HEK293T (cell line): ENCODE measurements around the gene IBTK.

Experiments
- CTCF ChIA-PET: fragments of 350-600 bp; formaldehyde crosslinking; extraction: SDS; loops from one replicate; lab custom pipeline; 2021; ENCODE audit warnings: antibody characterized with exemption, inconsistent platforms; lab: Yijun Ruan, JAX
- POLR2A ChIA-PET: fragments of 350-600 bp; formaldehyde crosslinking; extraction: SDS; loops from one replicate; lab custom pipeline; 2020; ENCODE audit warnings: antibody characterized with exemption, inconsistent platforms; lab: Yijun Ruan, JAX
- DNase-seq: peaks from one replicate; pipeline ENCODE4 v3.0.0; 2012; ENCODE audit warnings: mixed read lengths; ENCODE audit errors: extremely low spot score
- ARNT ChIP-seq: fragments of 450-650 bp; IDR thresholded peaks from 2 replicates; pipeline ENCODE4 v1.6.1; 2017; ENCODE audit warnings: mild to moderate bottlenecking
- BHLHE40 ChIP-seq: fragments of 450-650 bp; IDR thresholded peaks from 2 replicates; pipeline ENCODE4 v1.6.1; 2016; ENCODE audit warnings: mild to moderate bottlenecking, moderate library complexity, borderline replicate concordance
- CTBP1 ChIP-seq: fragments of 450-650 bp; IDR thresholded peaks from 2 replicates; pipeline ENCODE4 v1.6.1; 2016; ENCODE audit warnings: borderline replicate concordance
- ELF4 ChIP-seq: fragments of 450-650 bp; IDR thresholded peaks from 2 replicates; pipeline ENCODE4 v1.6.1; 2017; ENCODE audit warnings: antibody characterized with exemption
- FOXA1 ChIP-seq: fragments of 450-650 bp; IDR thresholded peaks from 2 replicates; pipeline ENCODE4 v1.6.1; 2016; ENCODE audit warnings: mild to moderate bottlenecking
- FOXK2 ChIP-seq: fragments of 450-650 bp; IDR thresholded peaks from 2 replicates; pipeline ENCODE4 v1.6.1; 2016; ENCODE audit warnings: mild to moderate bottlenecking
- FOXM1 ChIP-seq: fragments of 450-650 bp; IDR thresholded peaks from 2 replicates; pipeline ENCODE4 v1.6.1; 2017; ENCODE audit warnings: mild to moderate bottlenecking, borderline replicate concordance
- HDGF ChIP-seq: fragments of 450-650 bp; IDR thresholded peaks from 2 replicates; pipeline ENCODE4 v1.6.1; 2017; ENCODE audit warnings: antibody characterized with exemption, borderline replicate concordance
- L3MBTL2 ChIP-seq: fragments of 450-650 bp; conservative IDR thresholded peaks from 2 replicates; pipeline ENCODE4 v1.6.1; 2016; ENCODE audit warnings: mild to moderate bottlenecking
- LEF1 ChIP-seq: fragments of 450-650 bp; IDR thresholded peaks from 2 replicates; pipeline ENCODE4 v1.6.1; 2017; ENCODE audit warnings: mild to moderate bottlenecking, borderline replicate concordance
- NFRKB ChIP-seq: fragments of 450-650 bp; IDR thresholded peaks from 2 replicates; pipeline ENCODE4 v1.6.1; 2016; ENCODE audit warnings: mild to moderate bottlenecking, moderate library complexity
- SP1 ChIP-seq: fragments of 450-650 bp; IDR thresholded peaks from 2 replicates; pipeline ENCODE4 v1.6.1; 2017
- SUZ12 ChIP-seq: fragments of 450-650 bp; IDR thresholded peaks from 2 replicates; pipeline ENCODE4 v1.6.1; 2016; ENCODE audit warnings: mild to moderate bottlenecking
- TARDBP ChIP-seq: fragments of 450-650 bp; IDR thresholded peaks from 2 replicates; pipeline ENCODE4 v1.6.1; 2016
- ZNF384 ChIP-seq: fragments of 450-650 bp; IDR thresholded peaks from 2 replicates; pipeline ENCODE4 v1.6.1; 2016
- TF ChIP-seq, protein P1 (sequence below): fragments of 450-650 bp; IDR thresholded peaks from 2 replicates; pipeline ENCODE4 v1.6.1; 2016

The IBTK gene

DNA sequence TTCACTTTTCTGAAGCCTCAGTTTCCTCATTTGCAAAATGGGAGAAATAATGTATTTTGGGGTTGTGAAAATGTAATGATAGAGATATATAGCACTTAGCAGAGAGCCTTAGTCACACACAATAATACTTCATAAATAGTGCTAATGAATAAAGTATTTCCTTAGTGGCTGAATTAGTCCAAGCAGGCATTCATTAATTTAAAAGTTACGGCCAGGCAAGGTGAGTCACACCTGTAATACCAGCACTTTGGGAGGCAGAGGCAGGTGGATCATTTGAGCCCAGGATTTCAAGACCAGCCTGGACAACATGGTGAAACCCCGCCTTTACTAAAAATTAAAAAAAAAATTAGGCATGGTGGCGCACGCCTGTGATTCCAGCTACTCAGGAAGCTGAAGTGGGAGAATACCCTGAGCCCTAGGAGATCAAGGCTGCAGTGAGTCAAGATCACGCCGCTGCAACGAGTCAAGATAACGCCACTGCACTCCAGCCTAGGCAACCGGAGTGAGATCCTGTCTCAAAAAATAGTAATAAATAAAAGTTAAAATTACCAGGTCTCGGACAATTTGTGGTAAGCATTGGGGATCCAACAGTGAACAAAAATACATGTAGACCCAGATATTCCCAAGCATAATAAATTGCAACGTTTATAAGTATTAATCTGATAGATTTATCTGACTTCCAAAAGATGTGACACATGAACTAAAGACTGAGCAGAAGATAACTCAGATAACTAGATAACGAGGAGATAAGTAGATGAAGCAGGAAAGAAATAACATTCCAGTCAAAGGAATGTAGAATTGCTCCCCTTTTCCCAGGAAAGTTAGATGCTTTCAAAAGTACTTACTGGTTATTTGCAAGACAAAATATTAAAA is 2.1 kb upstream of the IBTK start:
- POLR2A ChIA-PET, result interaction anchor here (1.1 to 2.3 kb wide), 2 partner anchors 31 to 816 kb away, joined by 4 to 16 read pairs; partner anchors contain the start of gene UBE3D

DNA sequence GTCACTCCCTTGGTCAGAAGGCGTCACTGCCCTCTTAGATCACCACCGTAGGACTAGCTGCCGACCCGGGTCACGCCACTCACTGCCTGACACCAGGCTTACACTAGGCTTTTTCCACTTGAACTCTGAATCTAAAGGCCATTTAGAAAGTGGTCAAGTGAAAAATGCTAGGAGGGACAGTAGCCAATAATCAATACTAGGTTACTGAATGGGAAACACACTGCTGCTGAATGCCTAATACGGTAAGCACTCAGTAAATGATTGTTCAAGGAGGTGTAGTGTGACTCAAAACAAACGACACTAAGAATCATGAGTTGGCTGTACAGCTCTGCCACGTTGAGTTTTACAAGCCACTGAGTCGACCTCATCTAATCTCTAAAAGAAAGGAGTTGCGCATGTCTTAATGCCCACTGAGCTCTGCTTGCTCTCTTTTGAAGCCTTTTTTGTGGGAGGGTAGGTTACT is 760 bp upstream of the IBTK start:
- peak; percentile 10 for DNase-seq
- POLR2A ChIA-PET, result interaction anchor here (0.8 to 2.3 kb wide), 7 partner anchors 8 to 817 kb away, joined by 3 to 16 read pairs (median 3); partner anchors contain the start of gene UBE3D
- TF ChIP-seq HDGF (no peak), L3MBTL2 (0 out of 2 replicates have a peak, but pooled peaks have one; percentile 6)
- CTCF ChIA-PET, result interaction anchor here (0.7 to 2.3 kb wide), 3 partner anchors 32 to 819 kb away, joined by 3 to 11 read pairs (median 8); partner anchors contain the start of genes DOP1A and UBE3D

More for the DNA sequence above, 2.1 kb upstream of the IBTK start:
- CTCF ChIA-PET, result interaction anchor here (0.8 kb wide), 1 partner anchor 818 kb away, joined by 11 read pairs; the partner anchor contains the start of gene DOP1A
- TF ChIP-seq SP1 (no peak), L3MBTL2 (no peak), FOXM1 (no peak), FOXA1 (no peak), HDGF (no peak), ZNF384 (no peak), TARDBP (no peak)
- DNase-seq, result no peak

DNA sequence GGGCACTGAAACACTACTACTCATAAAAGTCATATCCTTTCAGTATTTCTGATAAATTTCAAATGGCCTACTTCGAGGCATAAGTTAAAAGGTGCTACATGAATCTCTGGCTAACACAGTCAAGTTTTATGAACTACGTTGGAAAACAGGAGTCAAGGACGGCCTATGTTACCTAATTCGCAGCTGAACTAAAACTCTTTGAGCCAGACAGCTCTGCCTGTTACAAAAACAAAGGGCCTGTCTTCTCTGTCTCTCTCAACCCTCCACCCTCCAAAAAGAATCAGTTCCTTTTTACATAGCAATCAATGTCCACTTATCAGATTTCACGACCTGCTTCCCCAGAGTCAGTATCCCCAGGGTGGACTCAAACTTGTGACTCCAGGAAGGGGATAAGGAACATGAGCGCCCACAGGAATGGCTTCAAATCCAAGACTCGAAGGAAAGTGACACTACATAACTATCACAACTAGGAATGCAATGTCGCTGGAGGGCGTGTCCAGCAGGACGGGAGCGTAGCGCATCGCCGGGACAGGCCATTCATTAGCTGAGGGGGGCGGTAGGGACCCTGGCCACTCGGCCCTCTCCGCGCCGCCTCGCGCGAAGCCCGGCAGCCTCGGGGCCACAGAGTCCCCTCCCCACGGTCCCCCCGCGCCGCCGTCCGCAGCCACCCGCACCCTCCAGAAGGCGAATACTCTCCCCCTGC is 591 bp downstream of the IBTK start:
- TF ChIP-seq SUZ12 (no peak), NFRKB (no peak), FOXM1 (no peak), TARDBP (no peak), ARNT (no peak), L3MBTL2 (no peak; the same call in 1 of the 2 replicates), BHLHE40 (no peak), ELF4 (no peak), CTBP1 (no peak), LEF1 (no peak), FOXK2 (no peak), ZNF384 (no peak), HDGF (no peak), FOXA1 (no peak), SP1 (no peak)
- TF ChIP-seq, protein P1, sequence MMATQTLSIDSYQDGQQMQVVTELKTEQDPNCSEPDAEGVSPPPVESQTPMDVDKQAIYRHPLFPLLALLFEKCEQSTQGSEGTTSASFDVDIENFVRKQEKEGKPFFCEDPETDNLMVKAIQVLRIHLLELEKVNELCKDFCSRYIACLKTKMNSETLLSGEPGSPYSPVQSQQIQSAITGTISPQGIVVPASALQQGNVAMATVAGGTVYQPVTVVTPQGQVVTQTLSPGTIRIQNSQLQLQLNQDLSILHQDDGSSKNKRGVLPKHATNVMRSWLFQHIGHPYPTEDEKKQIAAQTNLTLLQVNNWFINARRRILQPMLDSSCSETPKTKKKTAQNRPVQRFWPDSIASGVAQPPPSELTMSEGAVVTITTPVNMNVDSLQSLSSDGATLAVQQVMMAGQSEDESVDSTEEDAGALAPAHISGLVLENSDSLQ, result no peak
- peak; percentile 64 for DNase-seq
- ChIA-PET CTCF (interaction anchor here (2.3 kb wide), 1 partner anchor 819 kb away, joined by 8 read pairs; the partner anchor contains the start of gene UBE3D), POLR2A (interaction anchor here (0.9 to 1.9 kb wide), 5 partner anchors 13 to 1187 kb away, joined by 3 to 6 read pairs (median 4); partner anchors contain the start of gene UBE3D)

DNA sequence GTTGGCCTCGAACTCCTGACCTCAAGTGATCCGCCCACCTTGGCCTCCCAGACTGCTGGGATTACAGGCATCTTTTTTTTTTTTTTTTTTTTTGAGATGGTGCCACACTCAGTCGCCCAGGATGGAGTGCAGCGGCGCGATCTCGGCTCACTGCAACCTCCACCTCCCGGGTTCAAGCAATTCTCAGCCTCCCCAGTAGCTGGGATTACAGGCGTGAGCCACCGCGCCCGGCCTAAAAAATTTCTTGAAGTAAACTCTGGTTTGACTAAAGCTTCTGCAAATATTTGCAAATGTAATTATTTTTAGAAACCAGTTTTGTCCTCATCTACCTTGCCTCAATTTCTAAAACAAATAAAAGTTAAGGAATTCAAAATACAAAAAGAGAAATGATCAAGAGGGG is 1.2 kb downstream of the IBTK start:
- no peak for DNase-seq
- TF ChIP-seq ARNT (no peak), FOXM1 (no peak), ELF4 (no peak), BHLHE40 (no peak), FOXA1 (no peak), ZNF384 (no peak), CTBP1 (no peak)
- TF ChIP-seq, protein P1, result no peak
- ChIA-PET CTCF (no interaction called here), POLR2A (interaction anchor here (0.9 to 1.9 kb wide), 4 partner anchors 13 to 819 kb away, joined by 3 to 6 read pairs (median 4); partner anchors contain the start of gene UBE3D)

DNA sequence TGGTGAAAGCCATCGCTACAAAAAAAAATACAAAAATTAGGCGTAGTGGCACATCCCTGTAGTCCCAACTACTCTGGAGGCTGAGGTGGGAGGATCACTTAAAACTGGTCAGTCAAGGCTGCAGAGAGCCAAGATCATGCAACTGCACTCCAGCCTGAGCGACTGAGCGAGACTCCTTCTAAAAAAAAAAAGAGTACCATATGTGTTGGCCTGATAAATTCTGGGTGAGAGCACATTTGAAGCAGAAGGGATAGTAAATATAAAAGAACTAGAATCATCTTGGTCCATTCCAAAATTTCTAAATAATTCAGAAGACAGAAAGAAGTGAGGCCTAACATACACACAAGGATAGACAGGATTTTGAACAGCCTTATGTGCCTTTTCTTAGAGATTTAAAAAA is 2.2 kb downstream of the IBTK start:
- ChIA-PET POLR2A (no interaction called here), CTCF (no interaction called here)
- TF ChIP-seq SP1, result no peak
- TF ChIP-seq ARNT, result no peak
- TF ChIP-seq CTBP1, result no peak
- no peak for TF ChIP-seq FOXA1
- no peak for TF ChIP-seq LEF1
- TF ChIP-seq BHLHE40, result no peak
- TF ChIP-seq TARDBP, result no peak
- no peak for TF ChIP-seq FOXM1
- TF ChIP-seq, protein P1, result no peak
- no peak for TF ChIP-seq L3MBTL2
- no peak for TF ChIP-seq FOXK2
- TF ChIP-seq ZNF384, result no peak
- no peak for TF ChIP-seq HDGF
- TF ChIP-seq SUZ12, result no peak
- DNase-seq, result no peak
